GM04503 (cell line): ENCODE measurements around the gene SIKE1.
"Not testable (repeated sequence)": the region's sequence is repeated elsewhere in the genome, so short reads cannot be mapped to it uniquely, and the experiment has no call there.

ENCODE experiments used
- DNase-seq: peaks from one replicate; pipeline ENCODE4 v3.0.0-alpha.2; 2012; ENCODE audit warnings: low read depth

SIKE1 gene

GRCh38 chr1:114780344-114781226, at the start of gene SIKE1:
TSS of gene SIKE1 (minus strand) at chr1:114780685. CDS start at chr1:114780607, 78 bp downstream.
- DNase-seq: peak; percentile 62

GRCh38 chr1:114830075-114830474, 49.6 kb upstream of the SIKE1 start:
- DNase-seq: not testable (repeated sequence)

- no peak for DNase-seq
Observed at GRCh38 chr1:114828251-114828650, 47.8 kb upstream of the SIKE1 start.

- DNase-seq: no peak
Observed at GRCh38 chr1:114821978-114822377, 41.5 kb upstream of the SIKE1 start.

GRCh38 chr1:114820392-114820791, 39.9 kb upstream of the SIKE1 start:
- no peak for DNase-seq

- DNase-seq: no peak
Observed at GRCh38 chr1:114819869-114820268, 39.4 kb upstream of the SIKE1 start.

GRCh38 chr1:114804449-114804848, 24.0 kb upstream of the SIKE1 start:
- DNase-seq: not testable (repeated sequence)

GRCh38 chr1:114803001-114803400, 22.5 kb upstream of the SIKE1 start:
- DNase-seq: no peak

- no peak for DNase-seq
Observed at GRCh38 chr1:114794038-114794437, 13.6 kb upstream of the SIKE1 start.

GRCh38 chr1:114790581-114790980, 10.1 kb upstream of the SIKE1 start:
- DNase-seq: not testable (repeated sequence)

- DNase-seq: not testable (repeated sequence)
Observed at GRCh38 chr1:114786440-114786839, 6.0 kb upstream of the SIKE1 start.

GRCh38 chr1:114782476-114782875, 2.0 kb upstream of the SIKE1 start:
- DNase-seq: no peak

- DNase-seq: no peak
Observed at GRCh38 chr1:114779722-114780121, 763 bp downstream of the SIKE1 start.

GRCh38 chr1:114776726-114777125, 3.8 kb downstream of the SIKE1 start:
- not testable (repeated sequence) for DNase-seq

- DNase-seq: no peak
Observed at GRCh38 chr1:114771992-114772391, 8.5 kb downstream of the SIKE1 start.

- DNase-seq: no peak
Observed at GRCh38 chr1:114770989-114771388, 9.5 kb downstream of the SIKE1 start.

GRCh38 chr1:114764689-114765088, 15.8 kb downstream of the SIKE1 start:
- DNase-seq: no peak

- no peak for DNase-seq
Observed at GRCh38 chr1:114758256-114758832, 22.1 kb downstream of the SIKE1 start.

- DNase-seq: peak; percentile 85
Observed at GRCh38 chr1:114757455-114758255, 22.8 kb downstream of the SIKE1 start, which contains the start of gene CSDE1. TSS of gene CSDE1 (minus strand) at chr1:114757984. CDS start at chr1:114739890, 18,094 bp downstream.

- no peak for DNase-seq
Observed at GRCh38 chr1:114756949-114757454, 23.5 kb downstream of the SIKE1 start.

- DNase-seq: no peak
Observed at GRCh38 chr1:114756009-114756892, 24.2 kb downstream of the SIKE1 start.
